Measurements from ENCODE around the gene IL17F.

IL17F gene

DNA sequence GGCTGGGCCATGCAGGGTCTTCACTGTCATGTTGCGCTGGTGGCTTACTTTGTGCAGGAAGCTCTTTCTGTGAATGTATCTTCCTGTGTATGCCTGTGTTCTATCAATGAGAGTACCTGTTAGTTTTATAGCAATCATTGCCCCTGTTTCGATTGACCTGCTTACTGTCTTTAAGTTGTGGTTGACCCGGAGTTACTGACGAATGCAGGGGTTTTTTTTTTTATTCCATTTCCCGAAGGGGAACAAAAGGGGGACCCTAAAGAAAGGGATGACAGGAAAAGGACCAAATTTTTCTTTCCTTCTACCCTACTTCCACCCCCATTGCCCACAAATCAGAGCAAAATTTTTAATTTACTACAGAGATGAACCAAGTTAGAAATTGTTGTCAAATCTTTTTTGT lies at the start of gene IL17F:
IL17F (minus strand) TSS at position 101 of the 400 bp plus-strand sequence; CDS start at position 30, 71 bp downstream.
- FAIRE-seq = no peak
- DNase-seq (ENCODE audit: insufficient read length, low spot score) = no peak

DNA sequence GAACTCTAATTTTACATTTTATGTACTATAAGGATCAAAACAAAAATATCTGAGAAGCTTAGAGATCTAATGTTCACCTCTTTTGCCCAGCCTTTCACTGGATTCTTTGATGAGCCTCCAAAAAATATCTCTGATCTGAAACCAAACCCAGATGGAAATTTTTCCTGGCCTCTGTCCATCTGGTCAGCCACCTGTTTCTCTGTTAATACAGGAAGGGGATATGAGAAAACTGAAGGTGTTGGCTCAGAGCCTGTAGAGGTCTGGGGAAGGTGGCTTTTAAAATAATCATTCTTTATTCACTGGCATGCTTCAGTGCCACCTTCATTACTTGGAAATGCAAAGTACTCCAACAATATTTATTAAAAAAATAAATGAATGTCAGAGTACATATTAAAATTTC lies 48.8 kb upstream of the IL17F start:
- FAIRE-seq (no peak), DNase-seq (ENCODE audit: insufficient read length, low spot score) (no peak)

DNA sequence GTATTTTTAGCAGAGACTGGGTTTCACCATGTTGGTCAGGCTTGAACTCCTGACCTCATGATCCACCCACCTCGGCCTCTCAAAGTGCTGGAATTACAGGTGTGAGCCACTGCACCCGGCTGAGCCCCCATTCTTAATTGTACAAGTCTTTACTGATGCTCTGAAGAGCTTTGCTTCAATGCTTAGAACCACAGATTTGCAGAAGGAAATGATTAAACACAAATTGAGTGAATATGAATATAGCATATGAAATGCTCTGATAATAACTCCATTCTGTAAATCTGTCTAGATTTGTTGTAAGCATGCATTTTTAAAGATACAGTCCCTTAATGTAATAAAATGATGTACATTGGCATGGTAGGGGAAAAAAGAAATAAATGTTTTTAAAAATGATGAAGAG lies 44.5 kb upstream of the IL17F start:
- FAIRE-seq = no peak
- no peak for DNase-seq (ENCODE audit: insufficient read length, low spot score)

DNA sequence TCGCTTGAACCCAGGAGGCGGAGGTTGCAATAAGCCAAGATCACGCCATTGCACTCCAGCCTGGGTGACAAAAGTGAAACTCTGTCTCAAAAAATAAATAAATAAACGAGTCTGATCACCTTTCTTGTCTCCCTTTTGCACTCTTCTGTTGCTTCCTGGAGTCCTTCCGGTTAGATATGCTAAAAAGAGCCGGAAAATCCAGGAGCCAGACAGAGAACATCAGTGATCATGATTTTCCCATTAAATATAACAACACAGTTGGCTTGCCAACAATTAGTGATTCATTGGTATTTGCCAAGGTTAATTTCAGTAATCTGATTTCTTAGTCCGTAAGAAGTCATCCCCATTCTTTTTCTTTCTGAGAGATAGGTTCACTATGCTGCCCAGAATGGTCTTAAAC lies 43.9 kb upstream of the IL17F start:
- DNase-seq (ENCODE audit: insufficient read length, low spot score) = no peak
- FAIRE-seq = no peak

DNA sequence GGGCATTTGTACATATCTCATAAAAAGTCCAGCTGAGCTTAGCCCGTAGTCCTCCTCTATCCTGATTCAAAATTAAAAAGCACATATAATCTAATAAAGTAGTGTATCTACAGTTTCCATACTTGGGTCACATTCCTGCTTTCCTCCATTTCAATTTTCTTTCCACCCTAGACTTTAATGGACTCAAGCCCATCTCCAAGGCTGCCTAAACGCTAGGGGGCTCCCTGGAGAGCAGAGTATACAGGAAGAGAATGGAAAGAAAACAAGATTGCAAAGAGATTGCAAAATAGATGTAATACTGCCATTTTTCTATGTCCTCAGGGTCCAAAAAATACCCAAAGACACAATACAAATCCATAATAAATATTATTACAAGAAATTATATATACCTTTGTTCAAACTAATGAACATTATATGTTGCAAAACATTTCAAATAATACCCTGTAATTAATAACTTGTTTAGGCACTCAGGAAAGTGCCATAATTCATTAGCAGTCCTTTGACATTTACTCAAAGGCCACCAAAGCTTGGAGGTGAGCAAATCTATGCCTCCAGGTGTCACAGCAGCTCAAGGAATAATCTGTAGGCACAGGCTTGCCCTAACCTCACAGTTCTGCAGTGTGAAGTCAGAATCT lies 42.6 kb upstream of the IL17F start:
- peak; percentile 64 for DNase-seq (ENCODE audit: insufficient read length, low spot score)
- FAIRE-seq = no peak

DNA sequence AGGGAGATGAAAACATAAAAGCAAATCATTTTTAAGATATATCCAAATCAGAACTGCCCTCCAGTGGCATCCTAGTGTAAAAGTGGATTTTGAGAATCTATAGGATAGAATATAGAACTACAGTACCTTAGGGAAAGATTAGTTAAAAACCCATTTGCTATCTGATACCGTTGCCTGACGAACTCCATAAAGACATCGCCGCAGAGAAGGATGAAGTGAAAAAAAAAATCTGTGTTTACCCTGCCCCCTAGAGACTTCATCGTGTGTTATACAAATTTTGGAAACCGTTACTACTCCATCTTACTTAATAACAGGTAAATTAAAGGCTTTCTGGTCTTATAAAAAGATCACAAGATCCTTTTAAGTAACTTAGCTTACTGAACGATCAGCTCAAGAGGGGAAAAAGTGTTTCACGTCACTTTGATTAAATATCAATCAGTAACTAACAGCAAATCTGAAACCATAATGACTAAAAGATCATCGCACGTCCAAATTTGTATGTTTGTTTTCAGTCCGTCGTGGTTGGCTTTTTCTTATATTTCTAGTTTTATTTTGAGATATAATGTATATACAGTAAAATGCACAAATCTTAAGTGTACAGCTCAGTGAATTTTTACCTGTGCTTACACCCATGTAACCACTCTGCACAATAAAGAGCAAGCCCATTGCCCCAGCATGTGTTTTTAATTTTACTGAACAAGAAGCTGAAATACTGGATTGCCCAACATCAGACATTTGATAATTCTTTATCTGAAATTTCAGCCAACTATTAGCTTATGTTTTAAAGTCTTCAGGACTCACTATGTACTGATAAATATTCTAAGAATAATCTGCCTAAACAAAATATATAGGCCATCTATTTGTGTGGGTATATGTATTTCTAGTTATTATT lies 41.1 kb upstream of the IL17F start:
- no peak for DNase-seq (ENCODE audit: insufficient read length, low spot score)
- no peak for FAIRE-seq

DNA sequence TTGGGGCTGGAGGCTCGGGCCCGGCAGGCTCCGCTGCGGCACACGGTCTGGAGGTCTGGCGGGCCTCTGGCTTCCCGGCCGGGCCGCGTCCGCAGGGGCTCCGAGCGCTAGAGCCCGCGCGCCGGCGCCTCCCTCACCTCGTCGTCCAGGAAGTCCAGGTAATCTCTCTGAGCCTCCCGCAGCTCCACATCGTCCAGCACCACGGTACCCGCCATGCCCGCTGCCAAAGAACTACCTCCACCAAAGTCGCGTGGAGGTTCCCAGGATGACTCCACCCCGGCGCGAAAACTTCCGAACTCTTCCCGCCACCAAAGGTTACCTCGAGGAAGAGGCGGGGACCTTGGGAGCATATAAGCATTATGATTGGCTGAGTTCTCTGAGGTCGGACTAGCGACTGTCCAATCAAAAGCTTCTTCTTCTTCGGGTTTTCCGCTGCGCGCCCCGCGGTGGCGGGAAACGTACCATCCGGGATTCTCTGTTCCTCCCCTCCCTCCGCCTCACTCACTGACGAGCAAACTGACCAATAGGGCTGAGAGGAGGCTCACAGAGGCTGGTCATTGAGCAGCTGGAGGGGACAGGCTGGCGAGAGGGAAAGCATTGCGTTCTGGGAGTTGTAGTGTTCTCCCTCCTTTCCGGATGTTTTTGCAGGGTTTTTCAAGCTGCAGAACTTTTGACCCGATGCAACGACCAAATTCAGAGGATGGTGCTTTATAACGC lies 40.3 kb upstream of the IL17F start, which contains the start of gene MCM3:
MCM3 (minus strand) TSS at position 283 of the 717 bp plus-strand sequence; CDS start at position 215, 68 bp downstream.
- FAIRE-seq (peak; percentile 96), DNase-seq (ENCODE audit: insufficient read length, low spot score) (peak; percentile 98)

DNA sequence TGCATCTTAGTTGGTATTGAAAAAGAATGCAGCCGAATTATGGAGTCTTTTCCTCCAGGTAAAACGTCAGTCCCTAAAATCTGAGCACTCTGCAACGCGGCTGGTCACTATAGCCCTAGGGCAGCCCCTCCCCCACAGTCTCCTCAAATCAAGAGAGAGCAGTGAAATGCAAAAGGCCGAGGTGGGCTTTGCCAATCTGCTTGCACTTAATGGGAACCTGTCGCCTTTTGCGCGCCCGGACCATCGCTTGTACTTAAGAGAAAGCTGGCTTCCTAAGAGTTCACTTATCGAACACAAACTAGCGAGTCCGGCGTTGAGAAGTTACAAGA lies 39.8 kb upstream of the IL17F start:
- FAIRE-seq = no peak
- DNase-seq (ENCODE audit: insufficient read length, low spot score) = peak; percentile 31

DNA sequence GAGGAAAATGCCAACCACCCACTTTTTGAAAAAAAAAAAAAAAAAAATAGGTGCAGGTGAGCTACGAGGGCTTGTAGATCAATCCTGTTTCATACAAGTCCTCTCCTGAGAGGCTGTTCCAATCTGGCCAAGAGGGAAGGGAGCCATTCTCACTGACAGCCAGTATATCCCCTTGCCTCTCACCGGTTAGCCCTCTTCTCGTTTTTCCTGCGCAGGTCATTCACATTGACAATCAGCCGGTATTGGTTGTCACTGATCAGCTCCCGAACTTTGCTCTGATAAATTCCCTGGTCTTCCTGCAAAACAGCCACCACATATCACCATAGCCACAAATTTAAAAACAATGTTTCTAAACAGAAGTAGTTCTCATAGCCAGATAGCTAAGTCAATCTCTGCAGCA lies 38.8 kb upstream of the IL17F start:
- DNase-seq (ENCODE audit: insufficient read length, low spot score) (no peak), FAIRE-seq (no peak)

DNA sequence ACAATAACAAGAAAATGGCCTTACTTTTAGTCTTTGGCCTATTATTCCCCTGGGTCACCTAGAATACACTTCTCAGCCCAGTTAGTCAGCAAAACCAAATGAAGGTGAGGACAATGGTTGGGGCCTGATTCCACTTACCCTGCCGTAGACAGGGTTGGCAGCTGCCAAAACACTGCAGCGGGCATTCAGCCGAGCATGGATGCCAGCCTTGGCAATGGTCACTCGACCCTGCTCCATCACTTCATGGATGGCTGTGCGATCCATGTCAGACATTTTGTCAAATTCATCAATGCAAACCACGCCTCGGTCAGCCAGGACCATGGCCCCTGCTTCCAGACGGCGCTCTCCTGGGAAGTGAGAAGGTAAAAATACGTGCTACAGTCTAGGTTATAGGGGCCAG lies 31.8 kb upstream of the IL17F start:
- DNase-seq (ENCODE audit: insufficient read length, low spot score) (no peak), FAIRE-seq (no peak)

DNA sequence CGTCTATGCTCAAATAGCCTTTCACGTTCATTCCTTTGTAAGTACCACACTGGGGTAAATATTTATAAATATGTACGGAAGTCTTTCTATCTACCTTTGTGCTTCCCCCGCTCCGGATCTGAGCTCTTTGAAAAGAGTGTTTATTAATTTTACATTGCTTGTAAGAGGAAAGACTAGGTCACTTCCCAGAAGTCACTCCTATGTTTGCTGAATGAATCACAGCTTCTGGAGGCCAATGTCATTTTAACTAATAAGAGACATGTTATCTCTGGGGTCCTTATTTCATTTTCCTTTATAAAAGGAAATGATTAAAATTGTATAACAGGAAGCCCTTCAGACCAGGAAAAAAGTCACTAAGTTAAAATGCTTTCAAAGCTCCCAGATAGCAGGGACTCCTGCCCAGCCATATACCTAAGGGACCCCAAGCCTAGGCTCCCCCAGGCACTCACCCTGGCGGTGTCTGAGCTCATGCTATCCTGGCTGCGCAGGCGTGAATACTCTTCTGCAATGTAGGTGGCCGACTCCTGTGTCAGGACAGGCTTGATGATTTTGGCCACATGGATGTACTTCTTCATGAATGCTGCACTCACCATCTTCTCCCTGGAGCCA lies 27.7 kb upstream of the IL17F start:
- DNase-seq (ENCODE audit: insufficient read length, low spot score) (no peak), FAIRE-seq (no peak)

DNA sequence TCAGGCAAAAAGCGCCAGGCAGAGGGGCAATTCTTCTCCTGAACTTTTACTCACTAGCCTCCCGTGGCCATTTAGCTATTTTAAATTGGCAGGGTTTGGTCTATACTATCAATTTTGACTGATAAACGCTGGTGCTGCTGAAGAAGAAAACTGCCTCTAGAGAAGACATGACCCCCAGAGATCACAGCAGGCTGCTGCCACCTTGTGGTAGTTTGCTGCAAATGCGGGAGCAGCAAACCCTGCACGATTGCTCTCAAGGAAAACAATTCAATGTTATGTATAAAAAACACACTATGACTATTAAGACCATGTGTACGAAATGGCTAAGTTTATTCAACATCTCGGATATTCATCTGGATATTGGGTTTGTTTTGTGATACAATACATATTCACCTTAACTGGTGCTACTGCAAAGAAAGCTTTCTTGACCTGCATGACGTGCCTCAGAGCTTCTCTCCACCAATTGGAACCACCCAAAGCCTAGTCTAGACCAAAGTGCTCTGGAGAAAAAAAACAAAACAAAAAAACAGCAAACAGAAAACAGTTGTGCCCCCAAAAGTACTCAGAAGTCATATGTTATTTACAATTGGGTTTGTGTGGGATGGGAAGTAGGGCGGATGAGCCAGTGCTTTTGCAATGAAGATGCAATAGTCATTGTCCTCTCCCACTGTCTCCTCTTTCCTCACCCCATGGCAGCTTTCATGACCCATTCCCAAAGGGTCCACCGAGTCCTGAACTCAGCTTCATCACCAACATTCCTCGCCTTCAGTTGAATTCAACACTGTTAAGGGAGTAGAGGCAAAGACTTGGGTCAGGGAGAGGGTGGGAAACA lies 19.6 kb upstream of the IL17F start:
- FAIRE-seq = peak; percentile 28
- DNase-seq (ENCODE audit: insufficient read length, low spot score) = peak; percentile 62

DNA sequence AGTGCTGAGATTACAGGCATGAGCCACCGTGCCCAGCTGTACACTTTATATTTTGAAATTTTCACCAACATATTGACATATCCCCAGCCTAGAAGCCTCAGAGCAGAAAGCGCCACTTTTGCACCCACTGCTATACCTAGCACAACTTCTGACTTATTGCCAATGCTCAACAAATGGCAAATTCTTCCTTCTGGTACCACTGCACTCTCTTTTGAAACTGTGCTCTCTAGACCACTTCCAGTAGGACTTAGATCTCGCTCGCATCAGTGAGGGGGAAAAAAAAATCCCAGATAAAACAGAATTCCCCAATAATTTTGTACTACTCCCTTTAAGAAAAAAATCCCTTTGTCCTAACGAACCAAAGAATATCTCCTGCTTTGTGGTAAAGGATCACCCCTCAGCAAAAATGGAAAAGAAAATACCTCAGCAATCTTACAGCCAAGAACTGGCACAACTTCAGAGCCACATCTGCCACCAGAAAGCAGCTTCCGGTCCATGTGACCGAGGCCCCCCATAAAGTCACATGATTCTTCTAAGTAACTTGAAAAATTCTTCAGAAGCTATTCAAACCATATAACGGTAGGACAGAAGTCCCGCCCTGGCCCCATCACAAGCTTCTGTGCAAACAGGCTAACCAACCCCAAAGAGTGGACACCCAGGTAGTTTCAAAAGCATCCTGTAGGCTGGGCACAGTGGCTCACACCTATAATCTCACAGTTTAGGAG lies 18.5 kb upstream of the IL17F start:
- no peak for FAIRE-seq

DNA sequence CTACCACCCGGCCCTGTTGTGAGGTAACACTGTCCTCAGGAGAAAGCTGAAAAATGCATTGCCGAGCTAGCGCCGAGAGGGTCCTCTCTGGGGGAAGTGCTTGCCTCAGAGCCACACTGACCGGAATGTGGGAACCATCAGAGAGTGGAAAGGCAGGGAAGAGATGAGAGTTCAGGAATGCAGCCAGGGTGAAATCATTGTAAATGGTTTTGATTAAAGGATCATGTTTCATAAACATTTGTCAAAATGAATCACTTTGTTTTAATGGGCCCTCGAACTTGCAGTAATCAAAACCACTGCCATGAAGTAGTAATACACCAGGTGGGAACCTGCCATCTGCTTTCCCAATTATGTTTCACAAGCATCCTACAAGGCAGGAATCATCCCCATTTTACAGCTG lies 16.9 kb upstream of the IL17F start:
- no peak for FAIRE-seq

More for the DNA sequence above, 18.5 kb upstream of the IL17F start:
- no peak for DNase-seq (ENCODE audit: insufficient read length, low spot score)

DNA sequence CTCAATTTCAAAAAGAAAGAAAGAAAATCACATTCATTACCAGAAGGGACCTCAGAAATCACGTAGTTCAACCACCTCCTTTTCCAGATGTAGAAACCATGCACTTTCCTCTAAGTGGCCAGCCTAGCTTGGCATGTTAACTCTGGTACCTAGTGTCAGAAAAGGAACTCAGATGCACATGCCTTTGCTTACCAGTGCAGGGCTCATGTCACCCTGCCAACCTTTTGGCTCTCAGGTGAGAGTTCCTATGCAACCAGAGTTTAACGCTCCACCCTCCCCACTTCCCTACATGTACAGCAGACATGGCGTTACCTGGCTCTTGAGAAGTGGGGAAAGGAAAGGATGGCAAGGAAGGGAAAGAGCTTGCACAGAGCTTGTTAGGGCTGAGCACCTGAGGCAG lies 16.3 kb upstream of the IL17F start:
- DNase-seq (ENCODE audit: insufficient read length, low spot score) (no peak), FAIRE-seq (no peak)

More for the DNA sequence above, 16.9 kb upstream of the IL17F start:
- DNase-seq (ENCODE audit: insufficient read length, low spot score) = peak; percentile 23

DNA sequence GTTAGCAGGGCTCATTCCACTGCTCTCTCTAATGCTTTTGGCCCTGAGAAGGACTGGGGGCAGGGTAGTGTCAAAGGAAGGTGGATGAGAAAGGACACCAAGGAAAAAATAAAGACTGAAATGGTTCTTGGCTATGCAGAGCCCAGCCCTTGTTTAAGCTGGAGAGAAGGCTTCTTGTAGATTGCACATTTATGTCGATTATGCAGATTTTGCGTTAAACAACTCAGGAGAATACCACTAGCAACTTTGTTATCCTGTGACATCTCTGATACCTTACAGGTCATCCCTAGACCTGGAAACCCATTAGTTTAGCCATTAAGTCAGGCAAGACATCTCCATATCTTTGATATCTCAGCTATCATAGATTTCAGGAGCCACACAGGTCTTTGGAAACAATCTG lies 11.1 kb upstream of the IL17F start:
- DNase-seq (ENCODE audit: insufficient read length, low spot score) (no peak), FAIRE-seq (no peak)

DNA sequence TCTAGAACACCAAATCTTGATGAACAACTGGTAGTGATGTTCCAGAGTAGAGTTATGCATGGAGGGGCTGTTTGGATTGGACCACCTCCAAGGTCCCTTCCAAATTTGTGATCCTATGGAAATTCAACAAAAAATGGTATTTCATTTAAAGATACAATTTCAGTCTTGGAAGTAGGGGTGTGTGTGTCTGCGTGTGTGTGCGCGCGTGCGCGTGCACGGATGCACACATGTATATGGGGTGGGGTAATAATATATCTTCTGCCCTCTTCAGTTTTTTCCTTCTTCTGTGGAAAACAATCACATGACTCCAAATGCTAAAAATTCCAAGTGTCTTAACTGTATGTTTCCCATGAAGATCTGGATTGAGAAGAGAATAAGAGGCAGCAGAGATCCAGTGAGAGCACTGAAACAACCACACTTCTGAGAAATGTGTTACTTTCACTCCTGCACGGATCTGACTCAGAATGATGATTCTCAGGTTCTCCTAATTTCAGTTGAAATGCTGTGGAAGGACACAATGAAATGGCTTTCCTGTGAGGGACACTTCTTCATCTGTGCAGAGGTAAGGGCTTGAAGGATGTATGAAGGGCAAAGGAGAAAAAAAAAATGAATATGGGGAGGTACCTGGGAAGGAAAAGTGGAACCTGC lies 10.6 kb upstream of the IL17F start:
- FAIRE-seq (no peak), DNase-seq (ENCODE audit: insufficient read length, low spot score) (no peak)

DNA sequence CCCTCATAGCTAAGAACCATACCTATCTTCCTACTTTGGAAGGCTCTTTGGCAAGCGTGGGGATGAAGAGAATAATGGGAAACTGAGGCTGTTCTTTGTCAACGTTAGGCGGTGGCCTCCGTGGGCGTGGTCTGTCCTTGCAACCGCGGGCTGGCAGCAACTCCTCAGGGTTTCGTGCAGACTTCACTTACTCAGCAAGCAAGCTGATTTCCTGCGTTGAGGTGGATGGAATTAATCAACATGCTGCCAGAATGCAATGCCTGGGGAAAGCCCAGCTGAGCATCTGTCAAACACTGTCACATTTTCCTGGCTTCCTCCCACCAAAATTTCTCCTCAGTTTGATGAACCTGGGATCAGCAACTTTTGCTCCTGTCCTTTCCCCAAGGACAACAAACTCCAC lies 9.2 kb upstream of the IL17F start:
- DNase-seq (ENCODE audit: insufficient read length, low spot score) (no peak), FAIRE-seq (no peak)

DNA sequence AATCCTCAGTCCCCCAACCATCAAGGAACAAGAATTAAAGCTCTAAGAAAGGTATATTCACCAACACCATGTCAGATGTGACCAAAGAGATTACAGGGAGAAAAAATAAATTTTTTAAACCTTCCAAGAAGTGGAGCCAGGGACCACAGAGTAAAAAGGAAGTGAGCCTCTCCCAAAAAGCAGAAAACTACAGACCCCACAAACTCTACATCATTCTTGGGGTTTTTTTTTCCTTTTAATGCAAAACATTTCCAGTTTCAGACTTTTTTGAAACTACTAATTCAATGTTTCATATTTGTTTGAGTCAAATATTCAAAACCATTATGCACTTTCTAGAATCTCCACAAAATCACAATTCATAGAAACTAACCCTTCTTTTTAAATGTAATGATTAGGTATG lies 6.8 kb upstream of the IL17F start:
- FAIRE-seq = no peak
- DNase-seq (ENCODE audit: insufficient read length, low spot score) = no peak
